WTC11 (cell line): ENCODE data around the gene TTC21A. TPM values are rescaled to one million over a fixed set of nuclear protein-coding genes. Genes with fewer than 3 reads are reported as not detected.

Source experiments
- ATAC-seq: fragments of 200-7000 bp; cut with Tn5 transposase; 2 replicates; pipeline ENCODE4 v1.10.0; 2021; ENCODE audit warnings: mild to moderate bottlenecking, moderate library complexity
- CTCF ChIA-PET: fragments of 300-600 bp; sonication (Branson Sonifier 250); formaldehyde crosslinking; loops from one replicate; lab custom pipeline; 2021; ENCODE audit warnings: antibody characterized with exemption; lab: Charles Lee
- POLR2A ChIA-PET: fragments of 350-600 bp; sonication (Branson Sonifier 250); formaldehyde crosslinking; loops from one replicate; lab custom pipeline; 2021; ENCODE audit warnings: antibody characterized with exemption; lab: Charles Lee
- DNase-seq: peaks from one replicate; pipeline ENCODE4 v3.0.0; 2021; ENCODE audit warnings: low spot score
- H3K27ac Mint-ChIP-seq: 2 replicates; pipeline ENCODE4 v1.8.0; 2021; ENCODE audit warnings: mixed read lengths
- H3K27me3 Mint-ChIP-seq: 2 replicates; pipeline ENCODE4 v1.8.0; 2021; ENCODE audit warnings: low read depth, mild to moderate bottlenecking, moderate library complexity, mixed read lengths
- H3K36me3 Mint-ChIP-seq: 2 replicates; pipeline ENCODE4 v1.8.0; 2021; ENCODE audit warnings: mixed read lengths
- H3K4me1 Mint-ChIP-seq: 2 replicates; pipeline ENCODE4 v1.8.0; 2022; ENCODE audit warnings: mixed read lengths
- H3K4me3 Mint-ChIP-seq: 2 replicates; pipeline ENCODE4 v1.8.0; 2021; ENCODE audit warnings: mild to moderate bottlenecking, moderate library complexity, mixed read lengths
- H3K9me3 Mint-ChIP-seq: 2 replicates; pipeline ENCODE4 v1.8.0; 2021; ENCODE audit warnings: mixed read lengths
- AR ChIP-seq: fragments of 250-450 bp; sonication (Bioruptor Pico); IDR thresholded peaks from 2 replicates; pipeline ENCODE4 v1.9.0; 2021; ENCODE audit warnings: mild to moderate bottlenecking
- ATF1 ChIP-seq: sonication (generic); formaldehyde crosslinking; IDR thresholded peaks from 2 replicates; pipeline ENCODE4 v1.8.1; 2023; ENCODE audit warnings: mild to moderate bottlenecking, moderate library complexity, missing genetic modification reagents
- E2F1 ChIP-seq: sonication (generic); formaldehyde crosslinking; IDR thresholded peaks from 2 replicates; pipeline ENCODE4 v1.8.0; 2022; ENCODE audit warnings: mild to moderate bottlenecking, missing genetic modification reagents
- ERG ChIP-seq: fragments of 250-450 bp; sonication (Bioruptor Pico); IDR thresholded peaks from 2 replicates; pipeline ENCODE4 v1.8.0; 2021; ENCODE audit warnings: mild to moderate bottlenecking
- HMGA2 ChIP-seq: fragments of 250-450 bp; sonication (Bioruptor Pico); IDR thresholded peaks from 2 replicates; pipeline ENCODE4 v1.4.0; 2021; ENCODE audit warnings: mild to moderate bottlenecking, moderate library complexity
- NFE2L1 ChIP-seq: sonication (generic); formaldehyde crosslinking; IDR thresholded peaks from 2 replicates; pipeline ENCODE4 v1.8.1; 2023; ENCODE audit warnings: missing genetic modification reagents
- NR2C2 ChIP-seq: sonication (generic); formaldehyde crosslinking; IDR thresholded peaks from 2 replicates; pipeline ENCODE4 v1.8.0; 2022; ENCODE audit warnings: mild to moderate bottlenecking, missing genetic modification reagents
- PREB ChIP-seq: sonication (generic); formaldehyde crosslinking; IDR thresholded peaks from 2 replicates; pipeline ENCODE4 v1.8.1; 2022; ENCODE audit warnings: mild to moderate bottlenecking, missing genetic modification reagents, moderate library complexity, borderline replicate concordance
- RELA ChIP-seq: sonication (generic); formaldehyde crosslinking; IDR thresholded peaks from 2 replicates; pipeline ENCODE4 v1.8.1; 2022; ENCODE audit warnings: missing genetic modification reagents, mild to moderate bottlenecking, borderline replicate concordance
- SP1 ChIP-seq: sonication (generic); formaldehyde crosslinking; conservative IDR thresholded peaks from 2 replicates; pipeline ENCODE4 v1.8.1; 2022; ENCODE audit warnings: missing genetic modification reagents
- TCF7 ChIP-seq: sonication (generic); formaldehyde crosslinking; IDR thresholded peaks from 2 replicates; pipeline ENCODE4 v1.8.0; 2022; ENCODE audit warnings: mild to moderate bottlenecking, low read depth, missing genetic modification reagents, moderate library complexity
- ZBTB43 ChIP-seq: sonication (generic); formaldehyde crosslinking; IDR thresholded peaks from 2 replicates; pipeline ENCODE4 v1.8.1; 2023; ENCODE audit warnings: mild to moderate bottlenecking, missing genetic modification reagents
- ZNF138 ChIP-seq: sonication (generic); formaldehyde crosslinking; conservative IDR thresholded peaks from 2 replicates; pipeline ENCODE4 v1.8.1; 2022; ENCODE audit warnings: mild to moderate bottlenecking, moderate library complexity, missing genetic modification reagents
- ZNF512 ChIP-seq: sonication (generic); formaldehyde crosslinking; IDR thresholded peaks from 2 replicates; pipeline ENCODE4 v1.8.1; 2022; ENCODE audit warnings: missing genetic modification reagents, borderline replicate concordance
- ZNF671 ChIP-seq: fragments of 250-450 bp; sonication (Bioruptor Pico); IDR thresholded peaks from 2 replicates; pipeline ENCODE4 v1.8.0; 2021; ENCODE audit warnings: mild to moderate bottlenecking
- ZSCAN18 ChIP-seq: fragments of 250-450 bp; sonication (Bioruptor Pico); IDR thresholded peaks from 2 replicates; pipeline ENCODE4 v2.1.2; 2022; ENCODE audit warnings: mild to moderate bottlenecking, moderate library complexity
- total RNA-seq: library from RNA; stranded (reverse); gene quantifications from 3 replicates; pipeline ENCODE4 v1.2.3, GENCODE V29; 2021

The TTC21A gene
- total RNA-seq, 1 experiment from 2014 or later = 3.8 TPM

- DNase-seq (no peak), ATAC-seq (no peak)
- Mint-ChIP-seq H3K27ac (peak overlapping the region; percentile 82), H3K4me3 (peak overlapping the region; percentile 73), H3K27me3 (peaks cover 22% of the 10 kb centered on the region), H3K9me3 (peaks cover 6% of the 10 kb centered on the region), H3K36me3 (no peaks in the 10 kb centered on the region), H3K4me1 (peaks cover 35% of the 10 kb centered on the region)
- no peak for TF ChIP-seq E2F1 (CRISPR knock-in tag)
- TF ChIP-seq ZNF512 (CRISPR knock-in tag) = no peak
- TF ChIP-seq ATF1 = no peak
- no peak for TF ChIP-seq AR
- no peak for TF ChIP-seq TCF7 (CRISPR knock-in tag)
- no peak for TF ChIP-seq RELA (CRISPR knock-in tag)
- no peak for TF ChIP-seq SP1
- no peak for TF ChIP-seq HMGA2 (CRISPR knock-in tag)
- TF ChIP-seq NR2C2 (CRISPR knock-in tag) = no peak
- no peak for TF ChIP-seq ZSCAN18 (CRISPR knock-in tag)
- no peak for TF ChIP-seq ZNF671
- ChIA-PET POLR2A (interaction anchor here (1.0 to 1.7 kb wide), 7 partner anchors 8 to 72 kb away, joined by 3 to 8 read pairs (median 4); no protein-coding TSS in a partner anchor), CTCF (interaction anchor here (0.6 to 3.9 kb wide), 11 partner anchors 8 to 217 kb away, joined by 3 to 49 read pairs (median 5); no protein-coding TSS in a partner anchor)
Measured at GRCh38 chr3:39178553-39178952, 71.1 kb downstream of the TTC21A start.

- H3K4me1 Mint-ChIP-seq = peaks cover 35% of the 10 kb centered on the region
- POLR2A ChIA-PET = no interaction called here
Measured at GRCh38 chr3:39180183-39180545, 72.7 kb downstream of the TTC21A start.

More at GRCh38 chr3:39180183-39180545, 72.7 kb downstream of the TTC21A start:
- DNase-seq (no peak), ATAC-seq (no peak)
- peak overlapping the region; percentile 72 for H3K4me3 Mint-ChIP-seq
- no peak for TF ChIP-seq ZBTB43 (CRISPR knock-in tag)
- TF ChIP-seq PREB (CRISPR knock-in tag) = no peak
- no peak for TF ChIP-seq ERG
- TF ChIP-seq ZNF138 (CRISPR knock-in tag) = no peak
- peak; percentile 59; the same call in 1 of the 2 replicates for TF ChIP-seq NFE2L1 (CRISPR knock-in tag)
- TF ChIP-seq, all 79 proteins: peak for 1
- Mint-ChIP-seq H3K36me3 (no peaks in the 10 kb centered on the region), H3K27ac (peak overlapping the region; percentile 47; the same call in 1 of the 2 replicates), H3K27me3 (peaks cover 22% of the 10 kb centered on the region), H3K9me3 (no peaks in the 10 kb centered on the region)
- CTCF ChIA-PET = interaction anchor here (1.0 to 3.9 kb wide), 3 partner anchors 54 to 198 kb away, joined by 3 to 49 read pairs (median 36); no protein-coding TSS in a partner anchor
